NCI-H524 (cell line): ENCODE data around the gene AOPEP.

Experiments used
- DNase-seq, 2 experiments: peaks; one replicate each; lab custom pipeline; 2025; lab: John Stamatoyannopoulos, UW

The AOPEP gene

DNA sequence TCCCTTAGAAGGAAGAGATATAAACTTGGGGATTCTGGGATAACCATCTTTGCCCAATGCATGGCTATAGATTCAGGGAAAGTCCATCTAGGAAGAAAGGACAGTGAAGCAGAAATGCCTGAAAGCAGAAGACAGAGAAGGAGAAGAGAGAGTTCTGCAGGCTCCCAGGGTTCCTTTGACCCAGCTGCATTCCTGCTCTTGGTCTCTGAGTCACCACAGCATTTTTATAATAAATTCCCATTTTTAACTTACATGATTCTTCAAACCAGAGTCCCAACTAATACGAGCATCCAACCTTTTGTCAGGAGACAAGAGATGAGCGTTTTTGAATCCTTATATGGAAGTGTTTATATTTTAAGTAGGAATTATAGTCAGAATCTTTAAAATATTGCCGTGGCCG is 12.0 kb upstream of the AOPEP start:
- DNase-seq, result no peak

DNA sequence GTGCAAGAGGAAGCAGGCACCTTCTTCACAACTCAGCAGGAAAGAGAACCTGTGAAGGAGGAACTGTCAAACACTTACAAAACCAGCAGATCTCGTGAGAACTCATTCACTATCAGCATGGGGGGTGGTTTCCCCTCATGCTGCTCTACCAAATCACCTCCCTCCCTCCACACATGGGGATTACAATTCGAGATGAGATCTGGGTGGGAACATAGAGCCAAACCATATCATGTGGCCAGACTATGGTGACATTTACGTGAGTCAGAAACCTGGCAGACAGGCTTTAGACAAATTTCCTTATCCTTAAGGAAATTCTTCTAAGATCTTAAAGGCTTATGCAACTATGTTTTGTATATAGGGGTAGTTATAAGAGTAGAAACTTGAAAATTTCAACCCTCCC is 8.7 kb upstream of the AOPEP start:
- no peak for DNase-seq

DNA sequence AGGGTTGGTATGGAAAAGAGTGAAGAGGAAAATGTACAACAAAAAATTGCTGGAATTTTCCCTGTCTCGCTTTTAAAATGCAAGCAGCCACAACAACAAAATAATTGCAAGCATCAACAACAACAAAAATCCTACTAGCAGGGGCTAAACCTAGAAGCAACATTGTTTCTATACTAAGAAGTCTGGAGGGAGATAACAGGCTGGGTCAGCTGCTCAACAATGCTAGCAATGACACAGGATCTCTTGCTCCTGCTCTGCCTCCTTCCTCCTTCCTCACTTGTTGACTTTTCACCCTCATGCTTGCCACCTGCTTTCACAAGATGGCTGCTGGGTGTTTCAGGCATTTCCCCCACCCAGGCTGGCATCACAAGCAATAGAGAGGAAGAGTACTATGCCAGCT is 7.6 kb upstream of the AOPEP start:
- DNase-seq, result no peak

GRCh38 chr9:94719878-94720277 is 6.6 kb upstream of the AOPEP start:
- DNase-seq, result no peak

DNA sequence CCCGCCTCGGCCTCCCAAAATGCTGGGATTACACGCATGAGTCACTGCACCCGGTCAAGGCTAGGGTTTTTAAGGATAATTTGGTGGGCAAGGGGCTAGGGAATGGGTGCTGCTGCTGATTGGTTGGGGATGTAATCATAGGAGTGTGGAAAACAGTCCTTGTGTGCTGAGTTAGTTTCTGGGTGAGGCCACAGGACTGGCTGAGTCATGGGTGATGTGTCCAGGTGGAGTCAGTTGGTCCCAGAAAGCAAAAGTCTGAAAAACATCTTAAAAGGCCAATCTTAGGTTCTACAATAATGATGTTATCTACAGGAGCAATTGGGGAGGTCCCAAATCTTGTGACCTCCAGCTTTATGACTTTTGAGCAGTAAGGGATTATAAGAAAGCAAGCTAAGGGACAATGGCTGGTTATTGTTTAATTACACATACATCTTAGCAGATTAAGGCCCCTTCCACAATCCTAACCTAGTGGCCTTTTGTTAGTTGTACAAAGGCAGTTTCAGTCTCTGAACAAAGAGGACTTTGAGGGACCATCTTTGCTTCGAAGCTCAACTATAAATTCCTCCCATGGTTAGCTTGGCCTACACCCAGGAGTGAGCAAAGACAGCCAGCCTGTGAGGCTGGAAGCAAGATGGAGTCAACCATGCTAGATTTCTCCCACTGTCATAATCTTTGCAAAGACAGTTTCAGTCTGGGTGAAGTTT is 5.5 kb upstream of the AOPEP start:
- DNase-seq, result no peak

GRCh38 chr9:94721754-94722153 is 4.7 kb upstream of the AOPEP start:
- no peak for DNase-seq

DNA sequence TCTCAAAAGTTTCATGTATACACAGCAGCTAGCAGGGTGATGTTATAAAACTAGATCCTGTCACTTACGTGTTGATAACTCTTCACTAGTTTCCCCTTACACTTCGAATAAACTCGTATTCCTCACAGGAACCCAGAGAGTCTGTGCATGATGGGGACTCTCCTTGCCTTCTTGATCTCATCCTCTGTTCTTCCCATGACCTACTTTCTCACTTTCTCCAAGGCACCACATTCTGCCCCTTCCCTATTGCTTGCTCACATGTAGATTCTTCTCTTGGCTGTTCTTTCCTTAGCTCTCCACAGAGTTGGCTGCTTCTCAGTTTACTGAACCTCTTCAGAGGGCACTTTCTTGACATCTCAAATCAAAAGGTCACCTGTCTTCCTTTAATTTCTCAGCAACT is 1.2 kb upstream of the AOPEP start:
- DNase-seq, result no peak

DNA sequence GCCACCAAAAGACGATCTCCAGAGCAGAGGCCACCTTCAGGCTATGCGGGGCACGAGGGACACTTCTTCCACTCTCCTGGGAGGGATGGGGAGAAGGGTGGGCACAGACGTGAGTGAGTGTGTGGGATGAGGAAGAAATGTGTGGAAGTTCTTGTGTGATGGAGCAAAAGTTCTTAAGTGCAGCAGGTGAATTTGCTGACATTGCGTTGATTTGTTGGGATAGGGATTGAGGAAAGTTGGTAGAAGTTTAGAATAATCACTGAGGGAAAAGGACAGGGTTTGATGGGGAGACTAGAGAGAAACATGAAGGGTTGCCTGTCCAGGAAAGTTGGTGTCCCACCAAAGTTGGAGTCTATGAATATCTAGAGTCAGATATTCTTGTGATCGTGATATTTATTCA is 2.2 kb downstream of the AOPEP start:
- no peak for DNase-seq

GRCh38 chr9:94729199-94729598 is 2.7 kb downstream of the AOPEP start:
- DNase-seq, result no peak

DNA sequence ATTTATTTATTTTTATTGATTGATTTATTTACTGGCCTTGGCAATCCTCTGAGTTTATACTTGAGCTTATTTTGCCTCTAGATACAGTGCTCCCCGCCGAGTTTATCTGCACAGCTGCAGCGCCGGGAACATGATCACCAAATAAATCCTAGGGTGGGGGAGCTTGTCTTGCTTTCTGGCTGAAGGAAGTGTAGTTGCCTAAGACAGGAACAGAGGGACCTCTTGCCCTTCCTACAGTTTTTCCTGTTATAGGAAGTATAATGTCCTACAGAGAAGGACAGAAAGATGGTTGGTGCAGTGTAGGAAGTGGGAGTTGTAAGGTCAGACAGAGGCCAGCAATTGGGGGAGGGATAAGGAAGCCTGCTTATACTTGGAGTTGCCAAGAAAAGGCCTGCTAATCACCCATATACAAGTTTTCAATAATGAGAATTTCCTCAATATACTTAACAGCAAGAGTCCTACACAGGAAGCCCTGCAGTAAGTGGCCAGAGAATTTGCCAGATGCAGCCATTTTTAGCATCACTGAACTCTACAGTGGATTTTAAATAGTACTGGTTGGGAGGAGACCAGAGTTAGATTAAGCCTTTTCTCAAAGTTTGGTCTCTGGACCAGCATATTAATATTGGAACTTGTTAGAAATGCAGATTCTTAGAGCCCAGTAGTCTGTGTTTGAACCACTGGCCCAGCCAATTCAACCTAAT is 7.7 kb downstream of the AOPEP start:
- no peak for DNase-seq

GRCh38 chr9:94736759-94737158 is 10.3 kb downstream of the AOPEP start:
- peak in 1 of 2 experiments; percentile 8 for DNase-seq

GRCh38 chr9:94740145-94740840 is 13.8 kb downstream of the AOPEP start:
- no peak for DNase-seq

GRCh38 chr9:94741866-94742265 is 15.4 kb downstream of the AOPEP start:
- no peak for DNase-seq

GRCh38 chr9:94743035-94743954 is 16.8 kb downstream of the AOPEP start:
- no peak for DNase-seq

DNA sequence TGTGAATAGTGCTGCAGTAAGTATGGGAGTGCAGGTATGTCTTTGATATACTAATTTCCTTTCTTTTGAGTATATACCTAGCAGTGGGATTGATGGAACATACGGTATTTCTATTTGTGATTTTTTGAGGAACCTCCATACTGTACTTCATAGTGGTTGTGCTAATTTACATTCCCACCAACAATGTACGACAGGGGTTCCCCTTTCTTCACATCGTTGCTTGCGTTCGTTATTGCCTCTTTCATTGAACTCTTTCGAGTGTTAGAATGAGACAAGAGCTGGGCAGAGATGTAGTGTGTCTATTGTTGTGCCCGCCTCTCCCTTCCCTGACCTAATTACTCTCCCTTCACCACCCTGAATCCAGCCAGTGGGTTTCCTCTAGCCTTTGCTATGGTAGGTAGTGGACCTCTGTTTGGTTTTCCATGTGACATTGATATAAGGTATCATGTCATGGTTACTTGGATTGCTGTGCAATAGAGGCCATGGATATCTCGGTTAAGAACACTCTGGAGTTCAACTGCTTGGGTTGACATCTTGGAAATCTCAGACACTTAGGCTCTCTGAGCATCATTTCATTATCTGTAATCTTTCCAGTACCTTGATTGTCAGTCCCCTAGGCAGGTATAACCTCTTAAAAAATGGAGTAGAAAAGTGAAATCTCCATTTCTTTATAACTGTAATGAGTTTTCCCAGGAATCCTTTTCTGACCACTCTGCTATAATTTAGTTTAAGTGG is 19.5 kb downstream of the AOPEP start:
- DNase-seq, result no peak

- no peak for DNase-seq
These were observed 20.3 kb downstream of the AOPEP start for GRCh38 chr9:94746541-94747370.

- no peak for DNase-seq
These were observed 28.5 kb downstream of the AOPEP start for GRCh38 chr9:94754976-94755475.

GRCh38 chr9:94757158-94757557 is 30.7 kb downstream of the AOPEP start:
- DNase-seq, result no peak

DNA sequence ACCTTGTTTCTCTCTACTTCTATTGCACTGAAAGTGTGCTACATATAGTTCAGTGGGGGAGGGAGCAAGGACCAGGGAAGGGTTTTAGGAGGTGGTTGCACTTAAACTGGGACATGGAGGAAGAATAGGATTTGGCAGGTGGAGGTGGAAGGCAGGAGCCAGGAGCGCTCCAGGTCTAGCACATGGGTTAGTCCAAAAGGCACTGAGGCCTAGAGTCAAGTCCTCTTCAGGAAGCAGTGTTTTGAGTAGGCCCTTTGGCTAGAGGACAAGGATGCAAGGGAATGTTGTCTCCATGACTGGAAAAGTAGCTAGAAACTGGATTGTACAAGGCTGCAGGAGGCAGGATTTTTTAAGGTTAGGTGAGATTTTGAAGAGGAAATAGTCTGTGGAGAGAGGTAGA is 31.5 kb downstream of the AOPEP start:
- DNase-seq, result no peak

DNA sequence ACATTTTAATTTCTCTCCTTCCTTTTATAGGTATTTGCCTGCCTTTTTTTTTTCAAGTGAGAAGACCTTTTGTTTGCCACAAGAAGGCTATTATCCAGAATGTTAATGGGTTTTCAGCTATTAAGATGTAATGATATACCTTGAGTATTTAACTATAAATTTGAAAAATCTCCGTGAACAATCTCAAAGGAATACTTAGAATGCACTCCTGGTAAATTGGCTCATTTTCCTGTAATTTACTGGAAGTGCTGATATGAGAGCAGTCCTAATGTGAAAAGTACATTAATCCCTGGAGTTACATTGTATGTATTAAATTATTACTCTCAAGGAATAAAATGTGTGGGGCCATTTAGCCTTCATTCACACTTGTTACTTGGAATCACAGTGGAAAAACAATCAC is 32.4 kb downstream of the AOPEP start:
- DNase-seq, result no peak
